Activated CD8-positive, alpha-beta memory T cell treated with anti-CD3 and anti-CD28 coated beads, Interleukin-2, amount 50 U/mL, for 48 hours (primary cell): ENCODE results near the gene HCRTR2.
"Not testable (repeated sequence)": the region's sequence is repeated elsewhere in the genome, so short reads cannot be mapped to it uniquely, and the experiment has no call there.

Experiments used
- DNase-seq: peaks from one replicate; pipeline ENCODE4 v3.0.0-alpha.2; 2020

Gene HCRTR2

DNA sequence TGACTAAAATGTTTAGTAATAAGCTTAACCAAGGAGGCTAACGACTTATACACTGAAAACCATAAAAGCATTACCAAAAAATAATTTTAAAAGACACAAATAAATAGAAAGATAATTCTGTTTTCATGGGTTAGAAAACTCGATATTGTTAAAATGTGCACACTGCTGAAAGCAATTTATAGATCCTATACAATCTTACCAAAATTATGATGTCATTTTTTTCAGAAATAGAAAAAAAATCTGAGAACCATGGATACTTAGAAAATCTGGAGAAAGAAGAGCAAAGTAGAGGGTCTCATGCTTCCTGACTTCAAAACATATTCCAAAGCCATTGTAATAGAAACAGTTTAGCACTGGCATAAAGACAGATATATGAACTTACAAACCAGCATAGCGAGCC lies 46.6 kb downstream of the HCRTR2 start:
- DNase-seq, result no peak

DNA sequence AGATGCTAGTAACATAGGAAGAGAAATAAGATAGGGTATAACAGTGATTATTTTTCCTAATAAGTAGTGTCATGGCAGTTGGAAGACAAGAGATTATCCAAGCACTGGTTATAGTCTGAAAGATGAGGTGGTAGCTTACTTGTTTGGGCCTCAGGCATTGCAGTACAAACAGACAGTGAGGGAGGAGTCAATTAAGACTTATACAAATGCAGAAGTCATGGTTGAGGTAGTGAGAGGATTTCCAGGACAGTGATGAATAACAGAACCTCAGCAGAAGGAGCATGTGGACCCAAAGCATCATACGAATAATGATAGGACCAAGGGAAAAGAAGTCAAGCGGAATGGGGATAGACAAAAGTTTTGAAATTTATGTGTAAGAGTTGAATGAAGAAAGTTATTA lies 53.5 kb downstream of the HCRTR2 start:
- no peak for DNase-seq

DNA sequence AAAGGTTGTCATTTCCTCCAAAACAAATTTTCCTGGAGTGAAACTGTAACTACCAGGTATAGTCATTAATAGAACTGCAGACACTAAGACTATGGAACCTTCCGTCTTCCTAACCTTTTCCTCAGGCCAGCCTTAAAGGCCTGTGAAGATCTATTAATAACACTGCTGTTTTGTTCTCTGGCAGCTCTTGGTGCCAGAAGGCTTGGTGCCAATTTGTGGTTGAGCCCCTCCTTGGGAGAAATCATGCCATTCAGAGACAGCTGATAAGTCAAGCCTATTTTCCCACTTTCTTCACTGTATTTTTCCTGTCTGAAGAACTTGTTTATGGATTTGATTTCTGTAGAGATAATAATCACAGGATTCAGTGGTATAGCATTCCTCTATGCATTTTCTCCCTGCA lies 64.8 kb downstream of the HCRTR2 start:
- no peak for DNase-seq

DNA sequence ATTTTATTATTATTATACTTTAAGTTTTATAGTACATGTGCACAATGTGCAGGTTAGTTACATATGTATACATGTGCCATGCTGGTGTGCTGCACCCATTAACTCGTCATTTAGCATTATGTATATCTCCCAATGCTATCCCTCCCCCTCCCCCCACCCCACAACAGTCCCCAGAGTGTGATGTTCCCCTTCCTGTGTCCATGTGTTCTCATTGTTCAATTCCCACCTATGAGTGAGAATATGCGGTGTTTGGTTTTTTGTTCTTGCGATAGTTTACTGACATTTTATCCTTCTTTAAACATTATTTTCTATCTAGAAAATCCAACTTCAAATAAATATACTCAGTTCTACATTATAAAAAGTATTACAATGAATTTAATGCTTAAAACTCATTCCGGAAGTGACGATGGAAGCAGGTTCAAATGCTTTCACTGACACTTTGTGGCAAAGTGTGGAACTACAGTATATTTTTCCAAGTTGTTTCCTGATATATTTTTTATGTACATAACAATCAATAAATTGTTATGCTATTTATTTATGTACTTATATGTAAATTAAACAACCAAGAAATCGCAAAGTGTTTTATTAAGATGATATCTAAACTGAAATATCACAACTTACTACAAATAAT lies 66.8 kb downstream of the HCRTR2 start:
- DNase-seq, result not testable (repeated sequence)

DNA sequence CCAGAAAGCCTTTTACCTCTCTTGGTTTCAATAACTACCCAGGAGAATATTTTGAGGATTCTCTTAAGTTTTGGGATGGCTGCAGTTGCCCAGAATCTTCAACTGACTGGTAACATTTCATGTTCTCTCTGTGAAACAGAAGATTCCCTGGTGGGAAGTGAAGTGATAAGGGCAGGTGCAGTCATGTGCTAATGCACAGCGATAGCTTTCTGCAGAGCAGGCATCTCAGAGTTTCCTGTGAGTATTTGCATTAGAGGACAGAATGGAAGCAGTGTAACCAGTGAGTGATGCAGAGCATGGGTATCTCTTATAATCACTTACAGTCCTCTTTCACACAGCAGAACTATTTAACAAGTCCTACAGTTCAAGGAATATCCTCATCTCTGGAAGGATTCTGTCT lies 76.1 kb downstream of the HCRTR2 start:
- DNase-seq, result no peak

DNA sequence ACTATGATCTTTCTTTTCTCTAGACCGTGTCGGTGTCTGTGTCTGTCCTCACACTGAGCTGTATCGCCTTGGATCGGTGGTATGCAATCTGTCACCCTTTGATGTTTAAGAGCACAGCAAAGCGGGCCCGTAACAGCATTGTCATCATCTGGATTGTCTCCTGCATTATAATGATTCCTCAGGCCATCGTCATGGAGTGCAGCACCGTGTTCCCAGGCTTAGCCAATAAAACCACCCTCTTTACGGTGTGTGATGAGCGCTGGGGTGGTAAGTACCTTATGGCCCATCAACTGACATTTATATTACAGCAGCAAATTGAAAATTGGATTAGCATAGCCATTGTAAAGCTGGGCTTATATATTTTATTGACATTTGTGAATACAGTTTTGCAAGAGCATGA lies 80.8 kb downstream of the HCRTR2 start:
- DNase-seq, result no peak

DNA sequence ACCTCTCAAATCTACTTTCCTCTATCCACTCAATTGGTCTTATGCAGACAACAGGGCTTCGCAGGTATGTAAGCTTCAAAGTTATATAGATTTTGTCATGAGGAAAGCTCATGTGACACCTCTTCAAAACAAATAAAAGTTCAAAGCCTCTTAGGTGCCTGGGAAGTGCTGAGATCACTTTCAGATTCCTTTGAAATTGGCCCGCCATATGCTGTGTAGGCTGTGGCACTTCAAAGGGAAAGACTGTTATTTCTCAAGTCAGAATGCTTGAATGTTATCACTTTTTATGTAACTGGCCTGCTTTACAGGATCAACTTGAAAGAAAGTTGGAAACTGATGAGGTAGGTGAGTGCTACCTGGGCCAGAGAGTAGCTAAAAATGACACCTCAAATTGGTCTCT lies 85.9 kb downstream of the HCRTR2 start:
- no peak for DNase-seq

DNA sequence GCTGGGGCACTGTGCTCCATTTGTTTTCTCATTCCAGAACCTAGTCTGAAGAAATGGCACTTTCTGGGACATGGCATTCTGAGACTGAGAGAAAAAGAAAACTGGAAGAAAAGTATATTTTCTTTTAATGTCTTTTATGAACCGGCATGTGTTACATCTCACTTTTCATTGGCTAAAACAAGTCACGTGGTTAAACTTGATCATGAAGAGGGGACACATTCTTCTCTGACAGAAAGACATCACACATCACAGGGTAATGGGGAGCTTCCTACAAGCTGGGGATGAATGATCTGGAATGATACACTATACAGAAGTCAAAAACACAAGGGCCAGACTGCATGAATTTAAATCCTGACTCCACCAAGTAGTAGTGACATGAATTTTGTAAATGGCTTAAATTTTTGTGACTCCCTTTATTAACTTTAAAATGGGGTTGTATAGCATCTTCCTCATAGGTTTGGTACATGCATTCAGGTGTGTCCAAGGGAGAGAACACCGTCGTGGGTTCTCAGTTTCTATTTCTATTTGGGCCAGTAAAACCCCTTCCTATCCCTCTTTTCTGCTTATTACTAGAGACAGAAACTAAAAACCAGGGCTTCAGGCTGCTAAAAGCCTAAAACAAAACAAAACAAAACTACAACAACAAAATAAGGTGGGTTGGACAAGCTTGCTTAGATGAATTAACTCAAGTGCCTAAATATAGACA lies 91.2 kb downstream of the HCRTR2 start:
- DNase-seq, result no peak

DNA sequence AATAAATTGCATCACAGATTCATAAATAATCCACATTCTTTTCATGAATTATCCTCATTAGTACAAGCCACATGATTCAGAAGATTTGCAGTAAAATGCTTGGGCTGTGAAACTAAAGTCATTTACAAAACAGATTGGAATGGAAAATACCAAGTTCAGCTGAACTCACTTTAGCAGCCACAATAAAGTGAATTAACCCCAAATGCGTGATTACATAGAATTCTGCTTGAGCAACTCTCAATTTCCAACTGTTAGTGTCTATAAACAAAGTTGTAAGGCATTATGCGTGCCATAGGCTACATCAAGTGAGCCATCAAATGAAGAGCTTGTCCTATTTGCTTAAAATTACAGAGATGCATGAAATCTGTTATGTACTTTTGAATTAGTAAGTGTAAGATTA lies 92.6 kb downstream of the HCRTR2 start:
- DNase-seq, result no peak

DNA sequence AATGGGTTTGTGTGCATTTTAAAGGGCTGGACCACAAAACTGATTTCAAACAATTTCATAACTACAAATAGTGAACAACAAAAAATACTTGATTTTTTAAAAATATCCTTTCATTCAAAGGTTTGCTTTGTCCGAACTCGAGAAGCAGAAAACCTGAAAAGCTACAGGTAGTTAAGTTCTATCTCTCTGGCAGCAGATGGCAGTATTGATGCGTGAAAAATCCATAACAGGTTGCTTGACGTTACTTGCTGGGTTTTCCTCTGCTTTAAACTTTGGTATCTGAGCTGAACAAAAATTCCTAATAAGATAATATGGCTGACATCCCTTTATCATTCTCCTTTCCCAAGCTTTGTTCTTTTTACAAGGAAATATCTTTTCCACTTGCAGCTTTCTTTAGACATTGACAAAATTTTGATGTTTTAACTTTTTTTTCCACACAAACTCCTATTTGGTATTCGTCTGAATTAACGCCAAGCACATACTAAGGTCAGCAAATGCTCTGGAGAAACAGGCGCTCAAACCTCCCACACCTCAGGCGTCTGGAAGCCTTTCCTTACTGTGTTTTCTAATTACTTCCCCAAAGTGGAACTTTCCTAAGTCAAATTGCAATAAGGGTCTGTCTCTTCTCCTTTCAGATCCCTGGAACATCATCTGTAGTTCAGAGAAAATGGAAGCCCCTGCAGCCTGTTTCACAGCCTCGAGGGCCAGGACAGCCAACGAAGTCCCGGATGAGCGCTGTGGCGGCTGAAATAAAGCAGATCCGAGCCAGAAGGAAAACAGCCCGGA lies 102.6 kb downstream of the HCRTR2 start:
- no peak for DNase-seq

DNA sequence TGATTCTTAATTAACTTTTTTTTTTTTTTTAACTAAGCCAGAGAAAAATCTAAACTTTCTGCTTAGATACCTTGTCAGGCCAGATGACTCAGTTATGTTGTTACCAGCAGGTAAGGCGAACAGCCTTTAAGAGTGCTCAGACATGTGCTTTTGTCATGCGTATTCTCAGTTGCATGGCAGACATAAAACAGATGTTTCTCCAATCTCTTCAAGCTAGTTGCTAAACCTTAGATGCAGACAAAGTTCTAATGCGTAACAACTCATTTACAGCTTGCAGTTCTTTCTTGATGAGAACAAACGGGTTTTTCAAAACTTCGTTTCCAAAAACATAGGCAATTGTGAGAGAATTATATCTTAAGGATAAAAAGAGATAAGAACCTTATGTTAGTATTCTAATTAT lies 103.3 kb downstream of the HCRTR2 start:
- DNase-seq, result no peak

DNA sequence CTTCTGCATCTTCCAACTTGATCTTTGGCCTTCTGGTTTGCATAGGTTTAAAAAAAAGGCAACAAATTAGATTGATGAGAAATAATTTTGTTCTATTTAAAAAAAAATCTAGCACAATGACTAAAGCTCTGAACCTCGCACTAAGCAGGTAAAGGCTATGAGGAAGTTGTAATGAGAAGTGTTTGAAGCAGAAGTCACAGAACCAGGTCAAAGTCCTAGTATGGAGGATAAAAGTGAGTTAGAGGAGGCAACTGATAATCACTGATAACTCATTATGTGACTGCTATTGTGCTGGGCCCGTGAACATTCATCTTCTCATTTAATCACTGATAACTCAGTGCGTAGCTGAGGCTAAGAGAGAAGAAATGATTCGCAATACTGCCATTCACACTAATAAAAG lies 106.9 kb downstream of the HCRTR2 start:
- no peak for DNase-seq

DNA sequence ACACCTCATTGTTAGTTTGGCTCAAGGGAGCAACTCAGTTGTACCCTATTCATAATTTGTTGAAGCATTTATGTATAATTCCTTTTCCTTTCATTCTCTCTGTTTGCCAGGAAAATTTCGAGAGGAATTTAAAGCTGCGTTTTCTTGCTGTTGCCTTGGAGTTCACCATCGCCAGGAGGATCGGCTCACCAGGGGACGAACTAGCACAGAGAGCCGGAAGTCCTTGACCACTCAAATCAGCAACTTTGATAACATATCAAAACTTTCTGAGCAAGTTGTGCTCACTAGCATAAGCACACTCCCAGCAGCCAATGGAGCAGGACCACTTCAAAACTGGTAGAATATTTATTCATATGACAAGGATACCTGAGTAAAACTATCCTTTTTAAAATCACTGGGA lies 107.8 kb downstream of the HCRTR2 start:
- no peak for DNase-seq

DNA sequence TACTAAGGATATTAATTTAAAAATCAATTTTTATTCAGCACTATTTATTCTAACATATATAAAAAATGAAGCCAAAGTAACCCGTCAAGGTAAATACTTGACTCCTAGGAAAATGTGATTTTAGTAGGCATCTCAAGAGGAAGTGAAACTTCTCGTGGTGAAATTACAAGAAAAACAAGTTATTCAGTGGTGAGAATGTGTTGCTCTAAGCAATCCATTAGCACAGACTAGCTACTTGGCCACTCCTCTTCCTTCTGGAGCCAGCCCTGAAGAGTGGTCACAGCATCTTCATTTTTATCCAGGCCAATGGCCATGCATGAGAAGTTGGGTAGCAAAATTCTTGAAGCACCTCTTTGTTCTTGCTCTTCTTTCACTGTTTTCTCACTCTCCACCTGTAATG lies 112.5 kb downstream of the HCRTR2 start:
- DNase-seq, result no peak

DNA sequence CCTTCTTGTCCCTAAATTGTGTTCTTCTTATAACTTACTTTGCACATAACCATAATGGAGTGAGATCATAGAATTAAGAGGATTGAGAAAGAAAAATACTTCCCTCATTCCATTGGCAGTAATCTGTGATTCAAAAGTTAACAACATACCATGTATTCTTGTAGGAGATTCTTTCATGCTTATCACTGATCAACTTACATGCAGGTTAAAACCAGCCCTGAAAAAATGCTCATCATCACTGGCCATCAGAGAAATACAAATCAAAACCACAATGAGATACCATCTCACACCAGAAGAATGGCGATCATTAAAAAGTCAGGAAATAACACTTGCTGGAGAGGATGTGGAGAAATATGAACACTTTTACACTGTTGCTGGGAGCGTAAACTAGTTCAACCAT lies 116.4 kb downstream of the HCRTR2 start:
- no peak for DNase-seq

DNA sequence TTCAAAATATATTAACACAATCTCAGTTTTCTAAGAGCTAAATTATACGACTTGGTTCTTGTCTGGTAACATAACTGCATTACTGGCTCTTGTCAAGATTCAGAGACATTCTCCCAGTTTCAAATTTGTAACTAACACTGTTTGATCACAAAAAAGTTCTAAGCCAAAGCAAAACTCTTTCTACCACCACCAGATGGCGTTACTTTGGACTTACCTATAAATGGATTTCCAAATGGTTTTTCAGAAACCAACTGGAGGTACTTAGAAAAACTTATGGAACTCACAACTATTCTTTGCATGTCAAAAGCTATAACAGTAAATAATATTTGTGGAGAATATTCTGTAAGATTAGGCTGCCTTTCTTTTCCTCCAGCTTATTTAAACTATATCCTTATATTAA lies 118.8 kb downstream of the HCRTR2 start:
- no peak for DNase-seq

DNA sequence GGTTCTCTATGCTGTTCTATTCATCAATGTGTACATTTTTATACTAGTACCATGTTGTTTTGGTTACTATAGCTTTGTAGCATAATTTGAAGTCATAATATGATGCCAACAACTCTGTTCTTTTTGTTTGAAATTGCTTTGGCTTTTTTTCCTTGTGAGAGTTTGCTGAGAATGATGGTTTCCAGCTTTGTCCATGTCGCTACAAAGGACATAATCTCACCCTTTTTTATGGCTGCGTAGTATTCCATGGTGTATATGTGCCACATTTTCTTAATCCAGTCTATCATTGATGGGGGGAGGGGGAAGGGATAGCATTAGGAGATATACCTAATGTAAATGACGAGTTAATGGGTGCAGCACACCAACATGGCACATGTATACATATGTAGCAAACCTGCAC lies 122.9 kb downstream of the HCRTR2 start:
- not testable (repeated sequence) for DNase-seq

DNA sequence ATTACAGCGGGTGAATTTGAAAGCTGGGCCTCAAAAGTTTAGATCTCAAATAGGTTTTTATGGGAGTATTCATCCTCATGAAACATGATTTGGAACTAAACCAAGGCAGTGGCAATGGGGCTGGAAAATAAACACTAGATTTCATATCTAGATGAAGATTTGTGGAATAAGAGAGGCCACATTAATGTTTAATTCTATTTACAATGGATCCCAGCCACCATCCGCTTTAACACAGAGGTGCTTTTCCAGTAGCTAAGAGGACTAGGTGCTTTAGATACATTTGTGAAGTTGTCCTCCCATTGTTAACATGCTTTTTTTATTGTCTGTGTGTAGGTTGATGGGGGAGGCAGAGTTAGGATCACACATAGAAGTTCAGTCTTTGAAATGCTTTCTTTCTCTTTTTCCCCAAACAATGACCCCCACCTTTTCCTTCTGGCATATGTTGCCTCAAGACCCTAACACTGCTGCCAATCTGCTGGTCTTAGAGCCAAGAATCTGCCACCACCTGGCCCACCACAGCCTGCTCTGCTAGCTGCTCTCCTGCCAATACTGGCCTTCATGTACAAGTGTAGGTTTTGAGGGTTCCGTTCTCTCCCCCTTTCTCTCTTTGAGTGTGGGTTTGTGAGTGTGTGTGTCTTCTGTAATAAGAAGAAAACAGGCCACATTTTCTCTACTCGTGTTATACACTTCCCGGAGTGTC lies 125.1 kb downstream of the HCRTR2 start:
- DNase-seq, result no peak

DNA sequence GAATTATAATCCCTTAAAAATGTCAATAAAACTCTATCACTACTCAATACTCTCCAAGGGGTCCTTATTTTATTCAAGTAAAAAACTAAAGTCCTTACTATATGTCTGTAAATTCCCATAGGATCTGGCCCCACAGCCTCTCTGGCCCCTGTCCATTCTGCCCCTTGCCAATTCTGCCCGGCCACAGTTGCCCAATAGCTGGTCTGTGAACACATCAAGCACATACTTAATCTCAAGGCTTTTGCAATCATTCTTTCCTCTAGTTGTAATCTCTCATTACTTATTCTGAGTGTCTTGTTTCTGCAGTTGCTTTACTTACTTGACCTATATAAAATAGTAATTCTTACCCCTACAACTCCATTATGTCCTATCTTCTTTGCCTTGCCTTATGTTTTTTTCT lies 130.4 kb downstream of the HCRTR2 start:
- no peak for DNase-seq

DNA sequence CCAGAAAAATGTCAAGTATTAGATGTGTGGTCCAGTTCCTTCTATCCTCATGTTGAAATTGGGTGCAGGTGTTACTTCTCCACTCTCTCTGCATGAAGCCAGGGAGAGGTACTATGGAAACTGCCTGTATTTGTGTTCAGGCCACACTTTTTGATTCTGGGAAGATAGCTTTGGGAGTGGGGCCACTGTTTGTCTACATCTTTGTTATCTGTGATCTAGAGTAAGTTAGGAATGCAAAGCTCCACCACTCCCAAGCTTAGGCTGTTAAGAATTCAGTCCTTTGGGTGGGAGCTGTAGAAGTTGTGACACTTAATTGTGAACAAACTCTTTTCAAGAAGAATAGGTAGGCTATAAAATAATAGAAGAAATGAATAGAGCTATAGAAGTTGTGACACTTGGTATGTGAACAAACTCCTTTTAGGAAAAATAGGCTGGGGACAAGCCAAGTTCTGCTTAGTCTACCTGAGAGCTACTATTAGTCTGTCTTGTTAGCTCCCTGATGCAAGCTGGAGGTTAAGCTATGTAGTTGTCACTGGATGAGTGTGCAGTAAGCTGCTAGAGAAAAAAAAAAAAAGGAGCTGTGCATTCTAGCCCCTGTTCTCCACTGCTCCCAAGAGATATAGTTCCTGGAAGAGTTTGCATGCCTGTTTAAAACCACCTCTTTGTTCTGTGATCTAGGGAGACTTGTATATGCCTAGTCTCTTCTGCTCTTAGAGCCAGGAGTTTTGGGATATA lies 145.8 kb downstream of the HCRTR2 start:
- DNase-seq, result no peak

DNA sequence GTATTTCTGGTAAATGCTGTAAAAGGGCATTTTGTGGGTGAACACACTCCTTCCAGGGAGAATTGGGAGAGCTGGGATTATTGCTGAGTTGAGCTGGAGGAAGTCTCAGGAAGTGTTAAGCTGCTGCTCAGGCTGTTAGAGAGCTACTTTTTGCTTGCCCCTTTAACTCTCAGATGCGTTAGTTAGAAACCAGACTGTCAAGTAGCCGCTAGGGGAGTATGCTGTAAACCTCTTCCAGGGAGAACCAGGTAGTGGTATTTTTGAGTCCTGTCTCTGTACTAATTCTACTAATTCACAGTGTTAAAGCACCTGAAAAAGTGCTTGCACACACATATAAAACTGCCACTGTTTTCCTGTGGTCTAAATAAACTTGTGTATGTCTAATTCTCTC lies 146.4 kb downstream of the HCRTR2 start:
- DNase-seq, result no peak

DNA sequence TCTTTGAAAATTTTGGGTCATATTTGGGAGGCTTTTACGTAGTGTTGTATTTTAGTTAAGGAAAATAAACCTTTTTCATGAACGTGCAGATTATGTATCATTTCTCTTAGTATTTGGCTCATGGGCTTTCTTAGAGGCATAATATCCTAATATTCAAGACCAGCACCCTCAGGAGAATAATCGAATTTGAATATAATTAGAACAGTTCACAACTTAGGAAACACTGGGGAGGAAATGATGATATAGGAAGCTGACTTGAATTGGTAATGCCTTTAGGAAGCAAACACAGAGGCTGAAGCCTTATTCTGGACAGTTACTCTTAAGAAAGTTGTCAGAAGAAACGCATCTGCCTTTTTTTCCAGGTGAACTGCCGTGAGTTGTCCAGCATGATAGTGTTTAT lies 152.9 kb downstream of the HCRTR2 start, which contains the start of gene GFRAL:
TSS of gene GFRAL (plus strand) at position 301 of the 400 bp plus-strand sequence. CDS start at position 387, 86 bp downstream.
- DNase-seq, result no peak
